ENCODE measurements around the gene SH3RF3.

The SH3RF3 gene

GRCh38 chr2:109448207-109448606 lies 319.2 kb downstream of the SH3RF3 start:
- TF ChIP-seq CTCF (IDR thresholded peaks at IDR 0.05; ENCODE audit: low read depth, low read length): no peak
- DNase-seq (ENCODE audit: extremely low read depth, low read depth): no peak

GRCh38 chr2:109448946-109449788 lies 320.2 kb downstream of the SH3RF3 start:
- peak; percentile 4 for DNase-seq (ENCODE audit: extremely low read depth, low read depth)
- no peak for TF ChIP-seq CTCF (IDR thresholded peaks at IDR 0.05; ENCODE audit: low read depth, low read length)

- no peak for DNase-seq (ENCODE audit: extremely low read depth, low read depth)
- no peak for TF ChIP-seq CTCF (IDR thresholded peaks at IDR 0.05; ENCODE audit: low read depth, low read length)
Observed at GRCh38 chr2:109450574-109451273, 321.7 kb downstream of the SH3RF3 start.

- TF ChIP-seq CTCF (IDR thresholded peaks at IDR 0.05; ENCODE audit: low read depth, low read length): no peak
- no peak for DNase-seq (ENCODE audit: extremely low read depth, low read depth)
Observed at GRCh38 chr2:109451671-109452070, 322.7 kb downstream of the SH3RF3 start.

GRCh38 chr2:109452318-109453305 lies 323.6 kb downstream of the SH3RF3 start:
- DNase-seq (ENCODE audit: extremely low read depth, low read depth): no peak
- no peak for TF ChIP-seq CTCF (IDR thresholded peaks at IDR 0.05; ENCODE audit: low read depth, low read length)

GRCh38 chr2:109453371-109453995 lies 324.5 kb downstream of the SH3RF3 start:
- DNase-seq (ENCODE audit: extremely low read depth, low read depth): no peak
- TF ChIP-seq CTCF (IDR thresholded peaks at IDR 0.05; ENCODE audit: low read depth, low read length): no peak

Data from AG09319 (cell line).